Measurements from ENCODE around the gene REX1BD. TPM values are rescaled to one million over a fixed set of nuclear protein-coding genes. Genes with fewer than 3 reads are reported as not detected.

REX1BD gene
- total and polyA plus RNA-seq, 2 donors from 2014 or later: 56.9 to 104 TPM

DNA sequence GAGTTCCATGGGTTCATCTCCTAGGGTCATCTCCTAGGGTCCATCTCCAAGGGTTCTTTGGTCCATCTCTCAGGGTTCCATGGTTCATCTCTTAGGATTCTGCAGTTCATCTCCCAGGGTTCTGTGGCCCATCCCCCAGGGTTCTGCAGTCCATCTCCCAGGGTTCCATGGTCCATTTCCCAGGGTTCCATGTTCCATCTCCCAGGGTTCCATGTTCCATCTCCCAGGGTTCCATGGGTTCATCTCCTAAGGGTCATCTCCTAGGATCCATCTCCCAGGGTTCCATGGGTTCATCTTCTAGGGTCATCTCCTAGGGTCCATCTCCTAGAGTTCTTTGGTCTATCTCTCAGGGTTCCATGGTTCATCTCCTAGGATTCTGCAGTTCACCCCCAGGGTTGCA, 29.0 kb downstream of the REX1BD start:
- intact Hi-C loops (cut with DNase I): no loop called here
- DNase-seq (no peak), FAIRE-seq (no peak)

DNA sequence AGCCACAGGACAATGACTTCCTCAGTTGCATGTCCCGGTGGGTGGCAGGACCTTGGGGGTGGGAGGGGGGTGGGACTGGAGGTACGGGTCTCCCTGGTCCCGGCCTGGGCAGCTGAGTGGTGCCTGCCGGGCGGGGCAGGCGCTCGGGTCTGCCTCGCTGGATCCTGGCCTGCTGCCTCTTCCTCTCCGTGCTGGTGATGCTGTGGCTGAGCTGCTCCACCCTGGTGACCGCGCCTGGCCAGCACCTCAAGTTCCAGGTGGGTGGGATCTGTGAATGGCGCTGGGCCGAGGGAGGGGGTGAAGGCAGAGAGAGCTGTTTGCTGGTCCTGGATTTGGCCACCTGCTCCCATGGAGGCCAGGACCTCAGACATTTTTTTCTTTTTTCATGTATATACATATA, 29.6 kb downstream of the REX1BD start:
- no peak overlapping the region for H3K9ac ChIP-seq (ENCODE audit: low read length in 3 of 3)
- no peak overlapping the region for H3K27ac ChIP-seq (ENCODE audit: low read depth in 2 of 2, low read length in 2 of 2)
- DNase-seq: no peak
- FAIRE-seq: no peak
- H3K36me3 ChIP-seq (ENCODE audit: control insufficient read depth in 2 of 3, insufficient read depth in 3 of 3, low read length in 3 of 3): no peaks in the 10 kb centered on the region
- TF ChIP-seq, protein P1, sequence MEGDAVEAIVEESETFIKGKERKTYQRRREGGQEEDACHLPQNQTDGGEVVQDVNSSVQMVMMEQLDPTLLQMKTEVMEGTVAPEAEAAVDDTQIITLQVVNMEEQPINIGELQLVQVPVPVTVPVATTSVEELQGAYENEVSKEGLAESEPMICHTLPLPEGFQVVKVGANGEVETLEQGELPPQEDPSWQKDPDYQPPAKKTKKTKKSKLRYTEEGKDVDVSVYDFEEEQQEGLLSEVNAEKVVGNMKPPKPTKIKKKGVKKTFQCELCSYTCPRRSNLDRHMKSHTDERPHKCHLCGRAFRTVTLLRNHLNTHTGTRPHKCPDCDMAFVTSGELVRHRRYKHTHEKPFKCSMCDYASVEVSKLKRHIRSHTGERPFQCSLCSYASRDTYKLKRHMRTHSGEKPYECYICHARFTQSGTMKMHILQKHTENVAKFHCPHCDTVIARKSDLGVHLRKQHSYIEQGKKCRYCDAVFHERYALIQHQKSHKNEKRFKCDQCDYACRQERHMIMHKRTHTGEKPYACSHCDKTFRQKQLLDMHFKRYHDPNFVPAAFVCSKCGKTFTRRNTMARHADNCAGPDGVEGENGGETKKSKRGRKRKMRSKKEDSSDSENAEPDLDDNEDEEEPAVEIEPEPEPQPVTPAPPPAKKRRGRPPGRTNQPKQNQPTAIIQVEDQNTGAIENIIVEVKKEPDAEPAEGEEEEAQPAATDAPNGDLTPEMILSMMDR (IDR thresholded peaks at IDR 0.05; ENCODE audit: borderline replicate concordance, extremely low read depth, insufficient read depth): no peak
- H3K9me3 ChIP-seq (ENCODE audit: control insufficient read depth in 2 of 3, insufficient read depth in 1 of 3, low read length in 3 of 3): no peaks in the 10 kb centered on the region
- no peak overlapping the region for H3K4me3 ChIP-seq (ENCODE audit: low read length in 3 of 3)
- no peaks in the 10 kb centered on the region for H3K4me1 ChIP-seq (ENCODE audit: control insufficient read depth in 2 of 3, insufficient read depth in 2 of 3, low read depth in 1 of 3, low read length in 3 of 3)
- peaks cover 3% of the 10 kb centered on the region for H3K27me3 ChIP-seq (ENCODE audit: control insufficient read depth, insufficient read depth, low read length)
- intact Hi-C loops (cut with DNase I): no loop called here

More for the DNA sequence above, 29.0 kb downstream of the REX1BD start:
- no peak overlapping the region for H3K27ac ChIP-seq (ENCODE audit: low read depth in 2 of 2, low read length in 2 of 2)
- H3K4me1 ChIP-seq (ENCODE audit: control insufficient read depth in 2 of 3, insufficient read depth in 2 of 3, low read depth in 1 of 3, low read length in 3 of 3): peaks cover 0 to 2% (median 0%) of the 10 kb centered on the region in 3 donors
- no peaks in the 10 kb centered on the region for H3K36me3 ChIP-seq (ENCODE audit: control insufficient read depth in 2 of 3, insufficient read depth in 3 of 3, low read length in 3 of 3)
- no peak overlapping the region for H3K9ac ChIP-seq (ENCODE audit: low read length in 3 of 3)
- peaks cover 4% of the 10 kb centered on the region for H3K27me3 ChIP-seq (ENCODE audit: control insufficient read depth, insufficient read depth, low read length)
- H3K4me3 ChIP-seq (ENCODE audit: low read length in 3 of 3): no peak overlapping the region
- TF ChIP-seq, protein P1 (IDR thresholded peaks at IDR 0.05; ENCODE audit: borderline replicate concordance, extremely low read depth, insufficient read depth): no peak
- H3K9me3 ChIP-seq (ENCODE audit: control insufficient read depth in 2 of 3, insufficient read depth in 1 of 3, low read length in 3 of 3): no peaks in the 10 kb centered on the region

DNA sequence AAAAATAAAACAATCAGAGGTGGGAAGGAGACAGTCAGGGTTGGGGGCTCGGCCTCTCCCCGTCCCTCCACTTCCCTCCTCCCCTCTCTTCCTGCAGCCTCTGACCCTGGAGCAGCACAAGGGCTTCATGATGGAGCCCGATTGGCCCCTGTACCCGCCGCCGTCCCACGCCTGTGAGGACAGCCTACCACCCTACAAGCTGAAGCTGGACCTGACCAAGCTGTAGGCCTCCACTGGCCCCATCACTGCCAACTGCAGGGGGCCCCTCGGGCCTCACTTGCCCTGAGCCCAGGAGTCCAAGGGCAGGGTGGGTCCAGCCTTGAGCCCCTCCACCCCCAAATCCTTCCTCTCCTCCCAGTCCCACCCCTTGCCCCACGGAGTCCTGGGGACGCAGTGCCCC, 31.7 kb downstream of the REX1BD start:
- H3K4me3 ChIP-seq (ENCODE audit: low read length in 3 of 3): no peak overlapping the region
- no peaks in the 10 kb centered on the region for H3K4me1 ChIP-seq (ENCODE audit: control insufficient read depth in 2 of 3, insufficient read depth in 2 of 3, low read depth in 1 of 3, low read length in 3 of 3)
- DNase-seq: no peak
- H3K9me3 ChIP-seq (ENCODE audit: control insufficient read depth in 2 of 3, insufficient read depth in 1 of 3, low read length in 3 of 3): no peaks in the 10 kb centered on the region
- H3K27ac ChIP-seq (ENCODE audit: low read depth in 2 of 2, low read length in 2 of 2): no peak overlapping the region
- intact Hi-C loops (cut with DNase I): no loop called here
- no peaks in the 10 kb centered on the region for H3K36me3 ChIP-seq (ENCODE audit: control insufficient read depth in 2 of 3, insufficient read depth in 3 of 3, low read length in 3 of 3)
- H3K9ac ChIP-seq (ENCODE audit: low read length in 3 of 3): no peak overlapping the region
- no peak for FAIRE-seq
- TF ChIP-seq, protein P1 (IDR thresholded peaks at IDR 0.05; ENCODE audit: borderline replicate concordance, extremely low read depth, insufficient read depth): no peak
- no peaks in the 10 kb centered on the region for H3K27me3 ChIP-seq (ENCODE audit: control insufficient read depth, insufficient read depth, low read length)

DNA sequence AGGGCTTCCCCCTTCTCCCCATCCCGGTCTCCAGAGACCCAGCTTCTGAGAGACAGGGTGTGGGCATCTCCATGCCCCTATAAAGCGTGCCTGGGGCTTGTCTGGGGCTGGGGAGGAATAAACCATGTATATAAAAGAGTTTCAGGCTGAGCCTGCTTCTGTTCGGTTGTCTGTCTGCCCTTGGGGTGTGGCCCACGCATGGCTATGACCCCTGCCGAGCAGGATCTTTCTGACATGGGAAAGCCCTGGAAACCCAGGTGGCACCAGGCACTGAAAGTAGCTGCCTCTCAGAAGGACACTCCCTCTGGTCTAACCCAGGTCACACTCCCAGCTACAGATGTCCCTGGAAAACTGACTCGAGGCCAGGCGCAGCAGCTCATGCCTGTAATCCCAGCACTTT, 32.3 kb downstream of the REX1BD start:
- intact Hi-C loops (cut with DNase I): no loop called here
- TF ChIP-seq, protein P1 (IDR thresholded peaks at IDR 0.05; ENCODE audit: borderline replicate concordance, extremely low read depth, insufficient read depth): no peak
- H3K9ac ChIP-seq (ENCODE audit: low read length in 3 of 3): no peak overlapping the region

More for the DNA sequence above, 32.3 kb downstream of the REX1BD start:
- Histone ChIP-seq H3K36me3 (ENCODE audit: control insufficient read depth in 2 of 3, insufficient read depth in 3 of 3, low read length in 3 of 3) (no peaks in the 10 kb centered on the region), H3K4me1 (ENCODE audit: control insufficient read depth in 2 of 3, insufficient read depth in 2 of 3, low read depth in 1 of 3, low read length in 3 of 3) (no peaks in the 10 kb centered on the region), H3K4me3 (ENCODE audit: low read length in 3 of 3) (no peak overlapping the region), H3K27ac (ENCODE audit: low read depth in 2 of 2, low read length in 2 of 2) (no peak overlapping the region), H3K27me3 (ENCODE audit: control insufficient read depth, insufficient read depth, low read length) (no peaks in the 10 kb centered on the region), H3K9me3 (ENCODE audit: control insufficient read depth in 2 of 3, insufficient read depth in 1 of 3, low read length in 3 of 3) (no peaks in the 10 kb centered on the region)
- DNase-seq (no peak), FAIRE-seq (no peak)
